Neutrophil (primary cell): ENCODE results near the gene UQCR11.
A peak's percentile ranks its signal among the peaks of the same experiment; 100 is the strongest.

Experiments used
- H3K27ac ChIP-seq: fragments of 200-600 bp; sonication (generic); 2 replicates; pipeline ENCODE4 v1.5.1; 2016; ENCODE audit warnings: mild to moderate bottlenecking, moderate library complexity
- H3K27me3 ChIP-seq: fragments of 200-600 bp; sonication (generic); 2 replicates; pipeline ENCODE4 v1.6.0; 2016; ENCODE audit warnings: mild to moderate bottlenecking
- H3K36me3 ChIP-seq: fragments of 200-600 bp; sonication (generic); 2 replicates; pipeline ENCODE4 v1.5.1; 2017
- H3K4me1 ChIP-seq, 2 experiments: fragments of 200-600 bp in 1 of 2; sonication (generic) in 1 of 2; 1 replicate in 1 of 2; 2 replicates in 1 of 2; pipeline versions ENCODE4 v1.5.1 to v1.6.1; 2013 to 2016; ENCODE audit warnings: low read depth in 1 of 2, low read length in 1 of 2, mild to moderate bottlenecking in 1 of 2, moderate library complexity in 1 of 2; ENCODE audit not compliant: control insufficient read depth in 1 of 2, insufficient read depth in 1 of 2
- H3K4me3 ChIP-seq, 2 experiments: fragments of 200-600 bp in 1 of 2; sonication (generic) in 1 of 2; 1 replicate in 1 of 2; 2 replicates in 1 of 2; pipeline ENCODE4 v1.5.1; 2013 to 2016; ENCODE audit warnings: low read depth in 1 of 2, low read length in 1 of 2, mild to moderate bottlenecking in 1 of 2, moderate library complexity in 1 of 2
- H3K9me3 ChIP-seq: fragments of 200-600 bp; sonication (generic); 2 replicates; pipeline ENCODE4 v1.5.1; 2016
- TF ChIP-seq, protein P1 (sequence below): fragments of 200-600 bp; sonication (generic); IDR thresholded peaks from 2 replicates; pipeline ENCODE4 v1.5.1; 2016; ENCODE audit warnings: antibody characterized with exemption

Gene UQCR11

GRCh38 chr19:1598777-1599459 lies 6.3 kb downstream of the UQCR11 start:
- Histone ChIP-seq H3K4me1 (peaks cover 5 to 10% of the 10 kb centered on the region in 2 experiments), H3K27me3 (no peaks in the 10 kb centered on the region), H3K36me3 (peaks cover 55% of the 10 kb centered on the region), H3K4me3 (no peak overlapping the region), H3K9me3 (no peaks in the 10 kb centered on the region), H3K27ac (no peak overlapping the region)
- TF ChIP-seq, protein P1, sequence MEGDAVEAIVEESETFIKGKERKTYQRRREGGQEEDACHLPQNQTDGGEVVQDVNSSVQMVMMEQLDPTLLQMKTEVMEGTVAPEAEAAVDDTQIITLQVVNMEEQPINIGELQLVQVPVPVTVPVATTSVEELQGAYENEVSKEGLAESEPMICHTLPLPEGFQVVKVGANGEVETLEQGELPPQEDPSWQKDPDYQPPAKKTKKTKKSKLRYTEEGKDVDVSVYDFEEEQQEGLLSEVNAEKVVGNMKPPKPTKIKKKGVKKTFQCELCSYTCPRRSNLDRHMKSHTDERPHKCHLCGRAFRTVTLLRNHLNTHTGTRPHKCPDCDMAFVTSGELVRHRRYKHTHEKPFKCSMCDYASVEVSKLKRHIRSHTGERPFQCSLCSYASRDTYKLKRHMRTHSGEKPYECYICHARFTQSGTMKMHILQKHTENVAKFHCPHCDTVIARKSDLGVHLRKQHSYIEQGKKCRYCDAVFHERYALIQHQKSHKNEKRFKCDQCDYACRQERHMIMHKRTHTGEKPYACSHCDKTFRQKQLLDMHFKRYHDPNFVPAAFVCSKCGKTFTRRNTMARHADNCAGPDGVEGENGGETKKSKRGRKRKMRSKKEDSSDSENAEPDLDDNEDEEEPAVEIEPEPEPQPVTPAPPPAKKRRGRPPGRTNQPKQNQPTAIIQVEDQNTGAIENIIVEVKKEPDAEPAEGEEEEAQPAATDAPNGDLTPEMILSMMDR: no peak

DNA sequence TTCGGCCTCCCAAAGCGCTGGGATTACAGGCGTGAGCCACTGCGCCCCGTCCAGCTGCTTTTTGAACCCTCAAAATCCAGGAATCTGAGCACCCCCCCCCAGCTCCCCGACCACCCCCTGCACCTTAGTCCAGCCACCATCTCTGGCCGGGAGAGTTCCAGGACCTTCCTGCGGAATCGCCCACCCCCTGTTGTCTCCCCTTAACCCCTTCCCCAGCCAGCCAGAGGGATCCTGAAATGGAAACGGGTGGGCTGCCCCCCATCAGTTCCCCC lies 11.8 kb downstream of the UQCR11 start:
- peaks cover 34% of the 10 kb centered on the region for H3K36me3 ChIP-seq
- no peaks in the 10 kb centered on the region for H3K9me3 ChIP-seq
- H3K27ac ChIP-seq: no peak overlapping the region
- TF ChIP-seq, protein P1: no peak
- H3K27me3 ChIP-seq: no peaks in the 10 kb centered on the region
- peak overlapping the region; percentile 69 to 76 for H3K4me3 ChIP-seq
- H3K4me1 ChIP-seq: peaks cover 22% of the 10 kb centered on the region in 2 experiments

GRCh38 chr19:1592755-1593500 lies 12.3 kb downstream of the UQCR11 start, which contains the start of gene MBD3:
TSS of gene MBD3 (minus strand) at chr19:1592865. CDS start at chr19:1592631, 234 bp downstream.
- no peaks in the 10 kb centered on the region for H3K9me3 ChIP-seq
- H3K4me1 ChIP-seq: peaks cover 22% of the 10 kb centered on the region in 2 experiments
- TF ChIP-seq, protein P1: peak; percentile 43
- no peaks in the 10 kb centered on the region for H3K27me3 ChIP-seq
- H3K36me3 ChIP-seq: peaks cover 29% of the 10 kb centered on the region
- H3K27ac ChIP-seq: peak within 1 kb of the TSS; percentile 94
- H3K4me3 ChIP-seq: peak within 1 kb of the TSS; percentile 75 to 76

- peak overlapping the region; percentile 75 to 76 for H3K4me3 ChIP-seq
- TF ChIP-seq, protein P1: no peak
- peak overlapping the region; percentile 94 for H3K27ac ChIP-seq
- H3K27me3 ChIP-seq: no peaks in the 10 kb centered on the region
- H3K36me3 ChIP-seq: peaks cover 21% of the 10 kb centered on the region
- no peaks in the 10 kb centered on the region for H3K9me3 ChIP-seq
- peaks cover 22% of the 10 kb centered on the region in 2 experiments for H3K4me1 ChIP-seq
Observed at GRCh38 chr19:1592024-1592754, 13.1 kb downstream of the UQCR11 start.

DNA sequence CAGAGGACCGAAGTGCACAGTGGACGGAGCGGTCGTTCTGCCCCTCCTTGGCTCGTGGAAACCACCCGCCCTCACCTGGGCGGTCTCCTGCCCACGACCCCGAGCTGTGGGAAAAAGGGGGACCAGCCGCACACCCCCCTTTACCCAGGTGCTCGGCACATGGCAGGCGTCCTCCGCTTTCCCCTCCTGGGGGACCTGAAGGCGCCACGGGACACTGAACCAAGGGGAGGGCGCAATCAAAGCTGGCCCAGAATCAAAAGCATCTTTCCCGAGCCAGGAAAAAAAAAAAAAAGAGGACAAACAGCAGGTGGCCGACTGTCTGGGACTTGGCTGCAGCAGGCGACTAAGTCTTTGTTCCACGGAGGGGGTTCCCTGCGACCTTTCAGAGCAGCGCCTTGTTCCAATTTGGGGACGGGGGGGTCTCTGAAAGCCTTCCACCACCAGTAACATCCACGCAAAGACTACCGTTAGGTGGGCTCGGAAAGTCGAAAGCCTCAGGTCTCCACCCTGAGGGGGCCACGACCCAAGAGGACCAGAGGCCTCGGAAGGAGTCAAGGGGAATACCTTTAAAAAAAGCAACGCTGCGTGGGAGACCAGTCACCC lies 13.7 kb downstream of the UQCR11 start:
- TF ChIP-seq, protein P1: no peak
- H3K27me3 ChIP-seq: no peaks in the 10 kb centered on the region
- peaks cover 22% of the 10 kb centered on the region in 2 experiments for H3K4me1 ChIP-seq

More for the DNA sequence above, 13.7 kb downstream of the UQCR11 start:
- Histone ChIP-seq H3K27ac (peak overlapping the region; percentile 94), H3K4me3 (peak overlapping the region; percentile 75 to 76), H3K36me3 (peaks cover 15% of the 10 kb centered on the region), H3K9me3 (no peaks in the 10 kb centered on the region)
